Upper lobe of left lung (tissue), 4 donors: ENCODE results near the gene TMEM209.

Source experiments
- EP300 ChIP-seq, 4 donors: sonication (generic); formaldehyde crosslinking; IDR thresholded peaks; one replicate each; pipeline ENCODE4 v1.5.1; 2017; ENCODE audit warnings: antibody characterized with exemption in 4 of 4, control low read depth in 2 of 4
- POLR2A ChIP-seq, 4 donors: fragments of 450-650 bp; IDR thresholded peaks; one replicate each; pipeline ENCODE4 v1.5.1; 2016 to 2017; ENCODE audit warnings: antibody characterized with exemption in 4 of 4, mild to moderate bottlenecking in 2 of 4
- POLR2AphosphoS5 ChIP-seq, 2 donors: sonication (generic); formaldehyde crosslinking; IDR thresholded peaks; one replicate each; pipeline ENCODE4 v1.5.1; 2017; ENCODE audit warnings: antibody characterized with exemption in 2 of 2
- TF ChIP-seq, protein P1 (sequence below), 6 experiments: fragments of 450-650 bp in 4 of 6; fragments of 200-600 bp in 2 of 6; sonication (generic) in 2 of 6; IDR thresholded peaks; one replicate each; pipeline ENCODE4 v1.5.1; 2016 to 2019; ENCODE audit warnings: antibody characterized with exemption in 6 of 6

DNA sequence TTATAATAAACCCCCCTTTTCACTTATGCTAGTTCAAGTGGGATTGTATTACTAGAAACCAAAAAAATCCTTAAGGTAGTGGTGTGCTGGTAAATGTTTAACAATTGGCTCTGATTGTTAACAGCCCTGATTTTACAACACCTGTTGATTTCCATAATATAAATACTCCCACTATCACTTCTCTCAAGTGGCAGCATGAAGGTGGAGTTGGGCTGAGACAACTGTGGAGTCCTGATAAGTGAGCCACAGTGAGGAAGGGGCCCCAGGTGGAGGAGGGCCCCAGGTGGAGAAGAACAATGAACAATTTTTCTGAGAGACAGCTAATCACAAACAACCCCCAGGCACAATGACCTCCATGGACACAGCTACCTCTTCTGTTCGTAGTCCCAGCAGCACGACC, 28.9 kb upstream of the TMEM209 start:
- TF ChIP-seq, protein P1, sequence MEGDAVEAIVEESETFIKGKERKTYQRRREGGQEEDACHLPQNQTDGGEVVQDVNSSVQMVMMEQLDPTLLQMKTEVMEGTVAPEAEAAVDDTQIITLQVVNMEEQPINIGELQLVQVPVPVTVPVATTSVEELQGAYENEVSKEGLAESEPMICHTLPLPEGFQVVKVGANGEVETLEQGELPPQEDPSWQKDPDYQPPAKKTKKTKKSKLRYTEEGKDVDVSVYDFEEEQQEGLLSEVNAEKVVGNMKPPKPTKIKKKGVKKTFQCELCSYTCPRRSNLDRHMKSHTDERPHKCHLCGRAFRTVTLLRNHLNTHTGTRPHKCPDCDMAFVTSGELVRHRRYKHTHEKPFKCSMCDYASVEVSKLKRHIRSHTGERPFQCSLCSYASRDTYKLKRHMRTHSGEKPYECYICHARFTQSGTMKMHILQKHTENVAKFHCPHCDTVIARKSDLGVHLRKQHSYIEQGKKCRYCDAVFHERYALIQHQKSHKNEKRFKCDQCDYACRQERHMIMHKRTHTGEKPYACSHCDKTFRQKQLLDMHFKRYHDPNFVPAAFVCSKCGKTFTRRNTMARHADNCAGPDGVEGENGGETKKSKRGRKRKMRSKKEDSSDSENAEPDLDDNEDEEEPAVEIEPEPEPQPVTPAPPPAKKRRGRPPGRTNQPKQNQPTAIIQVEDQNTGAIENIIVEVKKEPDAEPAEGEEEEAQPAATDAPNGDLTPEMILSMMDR (IDR thresholded peaks at IDR 0.05) = no peak
- TF ChIP-seq POLR2AphosphoS5 (IDR thresholded peaks at IDR 0.05) (no peak), POLR2A (IDR thresholded peaks at IDR 0.05) (no peak), EP300 (IDR thresholded peaks at IDR 0.05) (no peak)
